K562 (cell line): ENCODE measurements around the gene THAP4. TPM values are rescaled to one million over a fixed set of nuclear protein-coding genes. Genes with fewer than 3 reads are reported as not detected.

ENCODE experiments used
- ATAC-seq: fragments of 200-7000 bp; cut with Tn5 transposase; 3 replicates; pipeline ENCODE4 v1.9.1; 2020; ENCODE audit warnings: moderate library complexity
- BruUV-seq: library from RNA; stranded (reverse); fragments of 400-500 nt; replicated peaks from 2 replicates; lab custom pipeline; 2021; lab: Mats Ljungman, UMichigan
- CTCF ChIA-PET: fragments of 300-600 bp; formaldehyde crosslinking; extraction: SDS; loops from one replicate; lab custom pipeline; 2021; ENCODE audit warnings: low intra/inter-chr PET ratio; lab: Yijun Ruan, JAX
- POLR2A ChIA-PET: fragments of 300-600, 350-650 bp; sonication (Branson Sonifier 250); formaldehyde crosslinking; extraction: SDS; loops from one replicate; lab custom pipeline; 2021; ENCODE audit warnings: antibody characterized with exemption, inconsistent platforms; lab: Yijun Ruan, JAX
- DNase-seq, 4 experiments: peaks; one replicate each; pipeline versions ENCODE4 v3.0.0 to v3.0.0-alpha.2; 2011 to 2018; ENCODE audit warnings: low spot score in 3 of 4, mixed read lengths in 3 of 4; ENCODE audit errors: extremely low read depth in 1 of 4
- FAIRE-seq: peaks from 2 replicates; lab custom pipeline; 2011; peaks lifted over from hg19 to GRCh38; lab: Jason Lieb, UNC
- H2AFZ ChIP-seq: 2 replicates; pipeline ENCODE4 v1.6.0; 2011; ENCODE audit warnings: low read depth, low read length, control low read depth, inconsistent platforms
- H3K27ac ChIP-seq: fragments of 200-600 bp; 3 replicates; pipeline ENCODE4 v1.8.0; 2011; ENCODE audit warnings: low read depth, mild to moderate bottlenecking, control low read depth, inconsistent platforms, low read length, moderate library complexity, mixed read lengths; ENCODE audit errors: extremely low read depth
- H3K27me3 ChIP-seq, 2 experiments: fragments of 300-600 bp in 1 of 2; 2 replicates in 1 of 2; 3 replicates in 1 of 2; pipeline versions ENCODE4 v1.6.0 to v1.8.0; 2011; ENCODE audit warnings: inconsistent platforms in 2 of 2, low read length in 2 of 2, mild to moderate bottlenecking in 1 of 2, mixed read lengths in 1 of 2, moderate library complexity in 1 of 2; ENCODE audit not compliant: control insufficient read depth in 2 of 2, insufficient read depth in 2 of 2
- H3K36me3 ChIP-seq: fragments of 300-600 bp; 3 replicates; pipeline ENCODE4 v1.8.0; 2011; ENCODE audit warnings: mild to moderate bottlenecking, low read length, inconsistent platforms; ENCODE audit not compliant: control insufficient read depth, insufficient read depth
- H3K4me1 ChIP-seq, 2 experiments: fragments of 200-600 bp in 1 of 2; replicated peaks in 1 of 2; 2 replicates in 1 of 2; 3 replicates in 1 of 2; pipeline versions ENCODE4 v1.5.1 to v1.8.0; 2011; ENCODE audit warnings: inconsistent platforms in 2 of 2, low read length in 2 of 2, mild to moderate bottlenecking in 1 of 2, mixed read lengths in 1 of 2, moderate library complexity in 1 of 2; ENCODE audit not compliant: control insufficient read depth in 2 of 2, insufficient read depth in 2 of 2
- H3K4me2 ChIP-seq: 2 replicates; pipeline ENCODE4 v1.6.1; 2011; ENCODE audit warnings: low read length, control low read depth, inconsistent platforms, mixed read lengths; ENCODE audit not compliant: insufficient read depth
- H3K4me3 ChIP-seq: fragments of 200-600 bp; sonication (generic), shearing (Covaris generic); 2 replicates; pipeline ENCODE4 v1.5.1; 2016; ENCODE audit warnings: control low read depth, inconsistent platforms
- H3K79me2 ChIP-seq: fragments of 200-600 bp; 3 replicates; pipeline ENCODE4 v1.8.0; 2011; ENCODE audit warnings: low read length, inconsistent platforms; ENCODE audit not compliant: control insufficient read depth, insufficient read depth
- H3K9ac ChIP-seq, 2 experiments: 2 replicates each; pipeline versions ENCODE4 v1.6.0 to v1.6.1; 2011; ENCODE audit warnings: low read depth in 2 of 2, low read length in 2 of 2, control low read depth in 1 of 2, inconsistent platforms in 1 of 2, mild to moderate bottlenecking in 1 of 2, mixed read lengths in 1 of 2; ENCODE audit not compliant: insufficient read depth in 1 of 2
- H3K9me1 ChIP-seq: one replicate; pipeline ENCODE4 v1.6.0; 2011; ENCODE audit warnings: inconsistent platforms, mild to moderate bottlenecking, low read length, moderate library complexity; ENCODE audit not compliant: control insufficient read depth, insufficient read depth
- H3K9me3 ChIP-seq: replicated peaks from 2 replicates; pipeline ENCODE4 v1.5.1; 2011; ENCODE audit warnings: low read depth, low read length, inconsistent platforms; ENCODE audit not compliant: control insufficient read depth, insufficient read depth
- H4K20me1 ChIP-seq: replicated peaks from 2 replicates; pipeline ENCODE4 v1.6.1; 2011; ENCODE audit warnings: low read length, inconsistent platforms, mixed read lengths; ENCODE audit not compliant: control insufficient read depth, insufficient read depth
- HLTF ChIP-seq: fragments of 450-650 bp; IDR thresholded peaks from 2 replicates; pipeline ENCODE4 v1.6.1; 2016
- LEF1 ChIP-seq: fragments of 450-650 bp; IDR thresholded peaks from 2 replicates; pipeline ENCODE4 v1.6.1; 2016; ENCODE audit warnings: mild to moderate bottlenecking
- SAFB ChIP-seq: fragments of 200-400 bp; formaldehyde crosslinking; IDR thresholded peaks from 2 replicates; pipeline ENCODE4 v1.6.1; 2017; ENCODE audit warnings: low read depth, low read length, borderline replicate concordance
- TAF1 ChIP-seq: IDR thresholded peaks from 2 replicates; pipeline ENCODE4 v1.6.1; 2011; ENCODE audit warnings: mild to moderate bottlenecking, low read length, moderate library complexity; ENCODE audit not compliant: insufficient read depth, control insufficient read depth, severe bottlenecking; ENCODE audit errors: extremely low read depth
- WGBS: fragments of 100-300 bp; shearing (Covaris generic); methylation state at CpG from one replicate; pipeline ENCODE4 v1.1.6; 2016; ENCODE audit warnings: low coverage, mixed read lengths; ENCODE audit not compliant: insufficient coverage; ENCODE audit errors: missing lambda C conversion rate; 5-methylcytosine and 5-hydroxymethylcytosine counted together
- in situ Hi-C: fragments of 300-500 bp; cut with MboI; formaldehyde crosslinking; loops from 4 replicates; pipeline ENCODE4 v1.15.0; 2018; ENCODE audit warnings: inconsistent platforms, mixed read lengths
- intact Hi-C: fragments of 100-400 bp; cut with micrococcal nuclease; formaldehyde crosslinking; loops from 2 replicates; pipeline ENCODE4 v1.14.2; 2022
- polyA plus RNA-seq, 8 experiments: library from polyadenylated mRNA; depleted of rRNA in 4 of 8; stranded (reverse) in 5 of 8; unstranded in 3 of 8; fragments of >200 nt; fragmentation: Nextera tagmentation in 2 of 8; fragmentation: Illumina TruSeq in 1 of 8; extraction: Ambion mirVana in 2 of 8; extraction: Trizol in 1 of 8; gene quantifications; 2 replicates each; pipeline versions ENCODE4 v1.2.1 to v1.2.3, GENCODE V29; 2011 to 2014; ENCODE audit warnings: inconsistent platforms in 1 of 8, missing spikeins in 1 of 8
- total RNA-seq, 7 experiments: library from RNA; depleted of rRNA in 6 of 7; stranded (reverse); fragments of >200 nt in 6 of 7; fragmentation: Illumina TruSeq in 2 of 7; extraction: Trizol in 2 of 7; gene quantifications; 2 replicates each; pipeline versions ENCODE4 v1.2.1 to v1.2.3, GENCODE V29; 2011 to 2021; ENCODE audit warnings: low replicate concordance in 1 of 7
- TF ChIP-seq, protein P1 (sequence below): IDR thresholded peaks from 2 replicates; pipeline ENCODE4 v1.6.1; 2016; ENCODE audit warnings: missing genetic modification characterization, missing compliant biosample characterization
- TF ChIP-seq, protein P2 (sequence below): sonication (generic); formaldehyde crosslinking; IDR thresholded peaks from 2 replicates; pipeline ENCODE4 v1.8.0; 2023; ENCODE audit warnings: mild to moderate bottlenecking, missing genetic modification reagents
- TF ChIP-seq, protein P3 (sequence below): fragments of 250-450 bp; sonication (Bioruptor Pico); IDR thresholded peaks from 2 replicates; pipeline ENCODE4 v1.8.0; 2022; ENCODE audit warnings: moderate library complexity, mild to moderate bottlenecking, inconsistent platforms

Gene THAP4
- total and polyA plus RNA-seq, 9 of the 15 experiments (the other 6 are each of a cell fraction or from before 2014, with no cell fraction given), result 8.6 to 60.9 (median 43.9) TPM

DNA sequence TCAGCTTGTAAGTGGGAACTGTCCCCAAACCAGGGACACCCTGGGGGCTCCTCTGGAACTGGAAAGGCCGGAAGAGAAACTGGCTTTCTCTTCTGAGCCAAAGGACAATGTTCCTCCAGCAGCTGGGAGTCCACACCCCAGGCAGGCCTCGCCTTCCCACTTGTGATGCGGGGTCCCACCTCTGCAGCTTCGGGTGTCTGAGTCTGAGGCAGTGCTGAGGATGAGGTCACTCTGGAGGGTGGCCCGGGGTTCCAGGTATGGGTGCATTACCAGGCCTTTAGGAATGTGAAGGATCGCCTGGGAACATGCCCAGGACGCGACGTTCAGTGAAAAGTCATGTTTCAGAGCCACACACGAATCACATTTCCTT is 96.6 kb downstream of the THAP4 start:
- POLR2A ChIA-PET, result interaction anchor here (0.9 kb wide), 1 partner anchor 10 kb away, joined by 3 read pairs; no protein-coding TSS in a partner anchor
- FAIRE-seq (peak; percentile 55), DNase-seq (no peak), ATAC-seq (no peak)
- Histone ChIP-seq H3K4me1 (peaks cover 19 to 43% of the 10 kb centered on the region in 2 experiments), H3K27ac (peak overlapping the region; percentile 16; the same call in 1 of the 3 replicates), H3K79me2 (no peaks in the 10 kb centered on the region), H3K27me3 (no peaks in the 10 kb centered on the region; a peak in 1 of 5 replicates), H3K4me2 (peak overlapping the region; percentile 76), H2AFZ (peak overlapping the region; percentile 93), H3K36me3 (no peaks in the 10 kb centered on the region), H3K9me1 (no peaks in the 10 kb centered on the region), H3K4me3 (peak overlapping the region; percentile 52), H4K20me1 (no peaks in the 10 kb centered on the region), H3K9me3 (no peaks in the 10 kb centered on the region), H3K9ac (peak overlapping the region; percentile 53 to 91)
- intact Hi-C loops, result loop anchor here (2.0 kb wide), 1 partner anchor 32 kb away; the partner anchor contains the start of gene STK25
- TF ChIP-seq SAFB, result 0 out of 2 replicates have a peak, but pooled peaks have one; percentile 3
- no peak for TF ChIP-seq HLTF
- no peak for TF ChIP-seq TAF1
- TF ChIP-seq, protein P1, sequence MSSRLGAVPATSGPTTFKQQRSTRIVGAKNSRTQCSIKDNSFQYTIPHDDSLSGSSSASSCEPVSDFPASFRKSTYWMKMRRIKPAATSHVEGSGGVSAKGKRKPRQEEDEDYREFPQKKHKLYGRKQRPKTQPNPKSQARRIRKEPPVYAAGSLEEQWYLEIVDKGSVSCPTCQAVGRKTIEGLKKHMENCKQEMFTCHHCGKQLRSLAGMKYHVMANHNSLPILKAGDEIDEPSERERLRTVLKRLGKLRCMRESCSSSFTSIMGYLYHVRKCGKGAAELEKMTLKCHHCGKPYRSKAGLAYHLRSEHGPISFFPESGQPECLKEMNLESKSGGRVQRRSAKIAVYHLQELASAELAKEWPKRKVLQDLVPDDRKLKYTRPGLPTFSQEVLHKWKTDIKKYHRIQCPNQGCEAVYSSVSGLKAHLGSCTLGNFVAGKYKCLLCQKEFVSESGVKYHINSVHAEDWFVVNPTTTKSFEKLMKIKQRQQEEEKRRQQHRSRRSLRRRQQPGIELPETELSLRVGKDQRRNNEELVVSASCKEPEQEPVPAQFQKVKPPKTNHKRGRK (tag), result no peak
- TF ChIP-seq, protein P2, sequence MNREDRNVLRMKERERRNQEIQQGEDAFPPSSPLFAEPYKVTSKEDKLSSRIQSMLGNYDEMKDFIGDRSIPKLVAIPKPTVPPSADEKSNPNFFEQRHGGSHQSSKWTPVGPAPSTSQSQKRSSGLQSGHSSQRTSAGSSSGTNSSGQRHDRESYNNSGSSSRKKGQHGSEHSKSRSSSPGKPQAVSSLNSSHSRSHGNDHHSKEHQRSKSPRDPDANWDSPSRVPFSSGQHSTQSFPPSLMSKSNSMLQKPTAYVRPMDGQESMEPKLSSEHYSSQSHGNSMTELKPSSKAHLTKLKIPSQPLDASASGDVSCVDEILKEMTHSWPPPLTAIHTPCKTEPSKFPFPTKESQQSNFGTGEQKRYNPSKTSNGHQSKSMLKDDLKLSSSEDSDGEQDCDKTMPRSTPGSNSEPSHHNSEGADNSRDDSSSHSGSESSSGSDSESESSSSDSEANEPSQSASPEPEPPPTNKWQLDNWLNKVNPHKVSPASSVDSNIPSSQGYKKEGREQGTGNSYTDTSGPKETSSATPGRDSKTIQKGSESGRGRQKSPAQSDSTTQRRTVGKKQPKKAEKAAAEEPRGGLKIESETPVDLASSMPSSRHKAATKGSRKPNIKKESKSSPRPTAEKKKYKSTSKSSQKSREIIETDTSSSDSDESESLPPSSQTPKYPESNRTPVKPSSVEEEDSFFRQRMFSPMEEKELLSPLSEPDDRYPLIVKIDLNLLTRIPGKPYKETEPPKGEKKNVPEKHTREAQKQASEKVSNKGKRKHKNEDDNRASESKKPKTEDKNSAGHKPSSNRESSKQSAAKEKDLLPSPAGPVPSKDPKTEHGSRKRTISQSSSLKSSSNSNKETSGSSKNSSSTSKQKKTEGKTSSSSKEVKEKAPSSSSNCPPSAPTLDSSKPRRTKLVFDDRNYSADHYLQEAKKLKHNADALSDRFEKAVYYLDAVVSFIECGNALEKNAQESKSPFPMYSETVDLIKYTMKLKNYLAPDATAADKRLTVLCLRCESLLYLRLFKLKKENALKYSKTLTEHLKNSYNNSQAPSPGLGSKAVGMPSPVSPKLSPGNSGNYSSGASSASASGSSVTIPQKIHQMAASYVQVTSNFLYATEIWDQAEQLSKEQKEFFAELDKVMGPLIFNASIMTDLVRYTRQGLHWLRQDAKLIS (CRISPR knock-in tag), result 0 out of 2 replicates have a peak, but pooled peaks have one; percentile 24
- TF ChIP-seq, protein P3, sequence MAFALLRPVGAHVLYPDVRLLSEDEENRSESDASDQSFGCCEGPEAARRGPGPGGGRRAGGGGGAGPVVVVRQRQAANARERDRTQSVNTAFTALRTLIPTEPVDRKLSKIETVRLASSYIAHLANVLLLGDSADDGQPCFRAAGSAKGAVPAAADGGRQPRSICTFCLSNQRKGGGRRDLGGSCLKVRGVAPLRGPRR (CRISPR knock-in tag), result no peak
- TF ChIP-seq LEF1, result no peak
- 12% methylated on average over 8 of the region's 10 CpGs for WGBS
- CTCF ChIA-PET, result no interaction called here
- in situ Hi-C loops, result no loop called here
- BruUV-seq, result no TSS peak
